WTC11 (cell line): ENCODE measurements around the gene MEP1B. TPM values are rescaled to one million over a fixed set of nuclear protein-coding genes. Genes with fewer than 3 reads are reported as not detected.

Source experiments
- ATAC-seq: fragments of 200-7000 bp; cut with Tn5 transposase; 2 replicates; pipeline ENCODE4 v1.10.0; 2021; ENCODE audit warnings: mild to moderate bottlenecking, moderate library complexity
- Bru-seq: library from RNA; stranded (reverse); fragments of 400-500 nt; gene quantifications from one replicate; lab custom pipeline; 2021; lab: Mats Ljungman, UMichigan
- CTCF ChIA-PET: fragments of 300-600 bp; sonication (Branson Sonifier 250); formaldehyde crosslinking; loops from one replicate; lab custom pipeline; 2021; ENCODE audit warnings: antibody characterized with exemption; lab: Charles Lee
- POLR2A ChIA-PET: fragments of 350-600 bp; sonication (Branson Sonifier 250); formaldehyde crosslinking; loops from one replicate; lab custom pipeline; 2021; ENCODE audit warnings: antibody characterized with exemption; lab: Charles Lee
- DNase-seq: peaks from one replicate; pipeline ENCODE4 v3.0.0; 2021; ENCODE audit warnings: low spot score
- H3K27ac Mint-ChIP-seq: 2 replicates; pipeline ENCODE4 v1.8.0; 2021; ENCODE audit warnings: mixed read lengths
- H3K27me3 Mint-ChIP-seq: 2 replicates; pipeline ENCODE4 v1.8.0; 2021; ENCODE audit warnings: low read depth, mild to moderate bottlenecking, moderate library complexity, mixed read lengths
- H3K36me3 Mint-ChIP-seq: 2 replicates; pipeline ENCODE4 v1.8.0; 2021; ENCODE audit warnings: mixed read lengths
- H3K4me1 Mint-ChIP-seq: 2 replicates; pipeline ENCODE4 v1.8.0; 2022; ENCODE audit warnings: mixed read lengths
- H3K4me3 Mint-ChIP-seq: 2 replicates; pipeline ENCODE4 v1.8.0; 2021; ENCODE audit warnings: mild to moderate bottlenecking, moderate library complexity, mixed read lengths
- H3K9me3 Mint-ChIP-seq: 2 replicates; pipeline ENCODE4 v1.8.0; 2021; ENCODE audit warnings: mixed read lengths
- ELF4 ChIP-seq: sonication (generic); formaldehyde crosslinking; IDR thresholded peaks from 2 replicates; pipeline ENCODE4 v1.8.1; 2022; ENCODE audit warnings: low read depth, mild to moderate bottlenecking, moderate library complexity, missing genetic modification reagents
- EMX1 ChIP-seq: fragments of 250-450 bp; sonication (Bioruptor Pico); IDR thresholded peaks from 2 replicates; pipeline ENCODE4 v1.8.0; 2021; ENCODE audit warnings: mild to moderate bottlenecking
- GABPB1 ChIP-seq: sonication (generic); formaldehyde crosslinking; IDR thresholded peaks from 2 replicates; pipeline ENCODE4 v1.8.1; 2023; ENCODE audit warnings: mild to moderate bottlenecking, missing genetic modification reagents
- NFYB ChIP-seq: sonication (generic); formaldehyde crosslinking; conservative IDR thresholded peaks from 2 replicates; pipeline ENCODE4 v1.8.0; 2022; ENCODE audit warnings: low read depth, missing genetic modification reagents
- SOX15 ChIP-seq: fragments of 250-450 bp; sonication (Bioruptor Pico); IDR thresholded peaks from 2 replicates; pipeline ENCODE4 v1.9.0; 2021; ENCODE audit warnings: mild to moderate bottlenecking
- ZNF121 ChIP-seq: sonication (generic); formaldehyde crosslinking; IDR thresholded peaks from 2 replicates; pipeline ENCODE4 v1.8.0; 2023; ENCODE audit warnings: missing genetic modification reagents
- ZNF317 ChIP-seq: sonication (generic); formaldehyde crosslinking; IDR thresholded peaks from 2 replicates; pipeline ENCODE4 v1.8.1; 2023; ENCODE audit warnings: low read depth, mild to moderate bottlenecking, moderate library complexity, missing genetic modification reagents, borderline replicate concordance
- ZNF671 ChIP-seq: fragments of 250-450 bp; sonication (Bioruptor Pico); IDR thresholded peaks from 2 replicates; pipeline ENCODE4 v1.8.0; 2021; ENCODE audit warnings: mild to moderate bottlenecking
- long read RNA-seq, 3 experiments: library from RNA in 1 of 3; library from capped mRNA in 1 of 3; library from polyadenylated mRNA in 1 of 3; unstranded in 2 of 3; stranded (forward) in 1 of 3; transcript quantifications; one replicate each; pipeline ENCODE4 v2.0.0, GENCODE V29; 2021
- total RNA-seq: library from RNA; stranded (reverse); gene quantifications from 3 replicates; pipeline ENCODE4 v1.2.3, GENCODE V29; 2021
- TF ChIP-seq, protein P1 (sequence below): sonication (generic); formaldehyde crosslinking; IDR thresholded peaks from 2 replicates; pipeline ENCODE4 v1.8.0; 2023; ENCODE audit warnings: mild to moderate bottlenecking, missing genetic modification reagents
- TF ChIP-seq, protein P2 (sequence below): fragments of 200-600 bp; IDR thresholded peaks from 2 replicates; pipeline ENCODE4 v1.8.0; 2022; ENCODE audit warnings: antibody characterized with exemption
- TF ChIP-seq, protein P3 (sequence below): sonication (generic); formaldehyde crosslinking; IDR thresholded peaks from 2 replicates; pipeline ENCODE4 v1.8.0; 2022; ENCODE audit warnings: mild to moderate bottlenecking, missing genetic modification reagents
- TF ChIP-seq, protein P4 (sequence below): sonication (generic); formaldehyde crosslinking; IDR thresholded peaks from 2 replicates; pipeline ENCODE4 v1.8.1; 2022; ENCODE audit warnings: low read depth, missing genetic modification reagents, borderline replicate concordance
- TF ChIP-seq, protein P5 (sequence below): fragments of 250-450 bp; sonication (Bioruptor Pico); IDR thresholded peaks from 2 replicates; pipeline ENCODE4 v1.9.0; 2021; ENCODE audit warnings: mild to moderate bottlenecking
- TF ChIP-seq, protein P6 (sequence below): fragments of 250-450 bp; sonication (Bioruptor Pico); IDR thresholded peaks from 2 replicates; pipeline ENCODE4 v1.9.0; 2021; ENCODE audit warnings: mild to moderate bottlenecking, borderline replicate concordance

MEP1B gene
- 0.07 TPM in 1 of 3 replicates, not detected in the others for total RNA-seq
- Bru-seq, nascent RNA, result percentile 8 among the genes with signal in this experiment
- long read RNA-seq, experiment 1, result 0 reads
- long read RNA-seq, experiment 2, result 0 reads
- long read RNA-seq, experiment 3, result 0 reads

DNA sequence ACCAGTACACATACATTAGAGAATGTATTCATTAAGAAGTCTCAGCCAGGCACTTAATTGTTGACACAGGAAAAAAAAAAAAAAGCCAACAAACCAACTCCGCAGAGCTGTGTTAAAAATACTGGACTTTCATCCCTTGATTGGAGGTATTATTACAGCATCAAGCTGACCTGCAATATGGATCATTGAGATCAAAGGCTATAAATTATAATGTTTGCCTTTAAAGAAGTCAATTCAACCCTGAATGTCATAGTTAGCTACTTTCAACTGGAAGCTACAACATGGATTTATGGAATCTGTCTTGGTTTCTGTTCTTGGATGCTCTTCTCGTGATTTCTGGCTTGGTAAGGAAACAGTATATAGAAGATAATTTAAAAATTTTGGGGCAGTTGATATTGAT is at the start of gene MEP1B:
Gene MEP1B (plus strand): TSS at position 250 of the 400 bp plus-strand sequence. CDS start 32 bp downstream, at position 282.
- no peaks in the 10 kb centered on the region for H3K27me3 Mint-ChIP-seq
- CTCF ChIA-PET, result no interaction called here
- H3K4me1 Mint-ChIP-seq, result no peaks in the 10 kb centered on the region
- no peak for ATAC-seq
- POLR2A ChIA-PET, result no interaction called here
- no peaks in the 10 kb centered on the region for H3K36me3 Mint-ChIP-seq
- H3K27ac Mint-ChIP-seq, result no peak within 1 kb of the TSS
- H3K4me3 Mint-ChIP-seq, result no peak within 1 kb of the TSS
- H3K9me3 Mint-ChIP-seq, result peaks cover 11% of the 10 kb centered on the region
- TF ChIP-seq EMX1 (CRISPR knock-in tag) (no peak), GABPB1 (CRISPR knock-in tag) (no peak), NFYB (CRISPR knock-in tag) (no peak), ZNF671 (CRISPR knock-in tag) (no peak), ELF4 (CRISPR knock-in tag) (no peak), ZNF317 (CRISPR knock-in tag) (no peak), SOX15 (no peak), ZNF121 (CRISPR knock-in tag) (no peak)
- TF ChIP-seq, protein P1, sequence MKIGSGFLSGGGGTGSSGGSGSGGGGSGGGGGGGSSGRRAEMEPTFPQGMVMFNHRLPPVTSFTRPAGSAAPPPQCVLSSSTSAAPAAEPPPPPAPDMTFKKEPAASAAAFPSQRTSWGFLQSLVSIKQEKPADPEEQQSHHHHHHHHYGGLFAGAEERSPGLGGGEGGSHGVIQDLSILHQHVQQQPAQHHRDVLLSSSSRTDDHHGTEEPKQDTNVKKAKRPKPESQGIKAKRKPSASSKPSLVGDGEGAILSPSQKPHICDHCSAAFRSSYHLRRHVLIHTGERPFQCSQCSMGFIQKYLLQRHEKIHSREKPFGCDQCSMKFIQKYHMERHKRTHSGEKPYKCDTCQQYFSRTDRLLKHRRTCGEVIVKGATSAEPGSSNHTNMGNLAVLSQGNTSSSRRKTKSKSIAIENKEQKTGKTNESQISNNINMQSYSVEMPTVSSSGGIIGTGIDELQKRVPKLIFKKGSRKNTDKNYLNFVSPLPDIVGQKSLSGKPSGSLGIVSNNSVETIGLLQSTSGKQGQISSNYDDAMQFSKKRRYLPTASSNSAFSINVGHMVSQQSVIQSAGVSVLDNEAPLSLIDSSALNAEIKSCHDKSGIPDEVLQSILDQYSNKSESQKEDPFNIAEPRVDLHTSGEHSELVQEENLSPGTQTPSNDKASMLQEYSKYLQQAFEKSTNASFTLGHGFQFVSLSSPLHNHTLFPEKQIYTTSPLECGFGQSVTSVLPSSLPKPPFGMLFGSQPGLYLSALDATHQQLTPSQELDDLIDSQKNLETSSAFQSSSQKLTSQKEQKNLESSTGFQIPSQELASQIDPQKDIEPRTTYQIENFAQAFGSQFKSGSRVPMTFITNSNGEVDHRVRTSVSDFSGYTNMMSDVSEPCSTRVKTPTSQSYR (CRISPR knock-in tag), result no peak
- TF ChIP-seq, protein P2, sequence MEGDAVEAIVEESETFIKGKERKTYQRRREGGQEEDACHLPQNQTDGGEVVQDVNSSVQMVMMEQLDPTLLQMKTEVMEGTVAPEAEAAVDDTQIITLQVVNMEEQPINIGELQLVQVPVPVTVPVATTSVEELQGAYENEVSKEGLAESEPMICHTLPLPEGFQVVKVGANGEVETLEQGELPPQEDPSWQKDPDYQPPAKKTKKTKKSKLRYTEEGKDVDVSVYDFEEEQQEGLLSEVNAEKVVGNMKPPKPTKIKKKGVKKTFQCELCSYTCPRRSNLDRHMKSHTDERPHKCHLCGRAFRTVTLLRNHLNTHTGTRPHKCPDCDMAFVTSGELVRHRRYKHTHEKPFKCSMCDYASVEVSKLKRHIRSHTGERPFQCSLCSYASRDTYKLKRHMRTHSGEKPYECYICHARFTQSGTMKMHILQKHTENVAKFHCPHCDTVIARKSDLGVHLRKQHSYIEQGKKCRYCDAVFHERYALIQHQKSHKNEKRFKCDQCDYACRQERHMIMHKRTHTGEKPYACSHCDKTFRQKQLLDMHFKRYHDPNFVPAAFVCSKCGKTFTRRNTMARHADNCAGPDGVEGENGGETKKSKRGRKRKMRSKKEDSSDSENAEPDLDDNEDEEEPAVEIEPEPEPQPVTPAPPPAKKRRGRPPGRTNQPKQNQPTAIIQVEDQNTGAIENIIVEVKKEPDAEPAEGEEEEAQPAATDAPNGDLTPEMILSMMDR, result no peak
- TF ChIP-seq, protein P3, sequence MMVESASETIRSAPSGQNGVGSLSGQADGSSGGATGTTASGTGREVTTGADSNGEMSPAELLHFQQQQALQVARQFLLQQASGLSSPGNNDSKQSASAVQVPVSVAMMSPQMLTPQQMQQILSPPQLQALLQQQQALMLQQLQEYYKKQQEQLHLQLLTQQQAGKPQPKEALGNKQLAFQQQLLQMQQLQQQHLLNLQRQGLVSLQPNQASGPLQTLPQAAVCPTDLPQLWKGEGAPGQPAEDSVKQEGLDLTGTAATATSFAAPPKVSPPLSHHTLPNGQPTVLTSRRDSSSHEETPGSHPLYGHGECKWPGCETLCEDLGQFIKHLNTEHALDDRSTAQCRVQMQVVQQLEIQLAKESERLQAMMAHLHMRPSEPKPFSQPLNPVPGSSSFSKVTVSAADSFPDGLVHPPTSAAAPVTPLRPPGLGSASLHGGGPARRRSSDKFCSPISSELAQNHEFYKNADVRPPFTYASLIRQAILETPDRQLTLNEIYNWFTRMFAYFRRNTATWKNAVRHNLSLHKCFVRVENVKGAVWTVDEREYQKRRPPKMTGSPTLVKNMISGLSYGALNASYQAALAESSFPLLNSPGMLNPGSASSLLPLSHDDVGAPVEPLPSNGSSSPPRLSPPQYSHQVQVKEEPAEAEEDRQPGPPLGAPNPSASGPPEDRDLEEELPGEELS (CRISPR knock-in tag), result no peak
- TF ChIP-seq, protein P4, sequence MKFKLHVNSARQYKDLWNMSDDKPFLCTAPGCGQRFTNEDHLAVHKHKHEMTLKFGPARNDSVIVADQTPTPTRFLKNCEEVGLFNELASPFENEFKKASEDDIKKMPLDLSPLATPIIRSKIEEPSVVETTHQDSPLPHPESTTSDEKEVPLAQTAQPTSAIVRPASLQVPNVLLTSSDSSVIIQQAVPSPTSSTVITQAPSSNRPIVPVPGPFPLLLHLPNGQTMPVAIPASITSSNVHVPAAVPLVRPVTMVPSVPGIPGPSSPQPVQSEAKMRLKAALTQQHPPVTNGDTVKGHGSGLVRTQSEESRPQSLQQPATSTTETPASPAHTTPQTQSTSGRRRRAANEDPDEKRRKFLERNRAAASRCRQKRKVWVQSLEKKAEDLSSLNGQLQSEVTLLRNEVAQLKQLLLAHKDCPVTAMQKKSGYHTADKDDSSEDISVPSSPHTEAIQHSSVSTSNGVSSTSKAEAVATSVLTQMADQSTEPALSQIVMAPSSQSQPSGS, result no peak
- TF ChIP-seq, protein P5, sequence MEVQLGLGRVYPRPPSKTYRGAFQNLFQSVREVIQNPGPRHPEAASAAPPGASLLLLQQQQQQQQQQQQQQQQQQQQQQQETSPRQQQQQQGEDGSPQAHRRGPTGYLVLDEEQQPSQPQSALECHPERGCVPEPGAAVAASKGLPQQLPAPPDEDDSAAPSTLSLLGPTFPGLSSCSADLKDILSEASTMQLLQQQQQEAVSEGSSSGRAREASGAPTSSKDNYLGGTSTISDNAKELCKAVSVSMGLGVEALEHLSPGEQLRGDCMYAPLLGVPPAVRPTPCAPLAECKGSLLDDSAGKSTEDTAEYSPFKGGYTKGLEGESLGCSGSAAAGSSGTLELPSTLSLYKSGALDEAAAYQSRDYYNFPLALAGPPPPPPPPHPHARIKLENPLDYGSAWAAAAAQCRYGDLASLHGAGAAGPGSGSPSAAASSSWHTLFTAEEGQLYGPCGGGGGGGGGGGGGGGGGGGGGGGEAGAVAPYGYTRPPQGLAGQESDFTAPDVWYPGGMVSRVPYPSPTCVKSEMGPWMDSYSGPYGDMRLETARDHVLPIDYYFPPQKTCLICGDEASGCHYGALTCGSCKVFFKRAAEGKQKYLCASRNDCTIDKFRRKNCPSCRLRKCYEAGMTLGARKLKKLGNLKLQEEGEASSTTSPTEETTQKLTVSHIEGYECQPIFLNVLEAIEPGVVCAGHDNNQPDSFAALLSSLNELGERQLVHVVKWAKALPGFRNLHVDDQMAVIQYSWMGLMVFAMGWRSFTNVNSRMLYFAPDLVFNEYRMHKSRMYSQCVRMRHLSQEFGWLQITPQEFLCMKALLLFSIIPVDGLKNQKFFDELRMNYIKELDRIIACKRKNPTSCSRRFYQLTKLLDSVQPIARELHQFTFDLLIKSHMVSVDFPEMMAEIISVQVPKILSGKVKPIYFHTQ (CRISPR knock-in tag), result no peak
- TF ChIP-seq, protein P6, sequence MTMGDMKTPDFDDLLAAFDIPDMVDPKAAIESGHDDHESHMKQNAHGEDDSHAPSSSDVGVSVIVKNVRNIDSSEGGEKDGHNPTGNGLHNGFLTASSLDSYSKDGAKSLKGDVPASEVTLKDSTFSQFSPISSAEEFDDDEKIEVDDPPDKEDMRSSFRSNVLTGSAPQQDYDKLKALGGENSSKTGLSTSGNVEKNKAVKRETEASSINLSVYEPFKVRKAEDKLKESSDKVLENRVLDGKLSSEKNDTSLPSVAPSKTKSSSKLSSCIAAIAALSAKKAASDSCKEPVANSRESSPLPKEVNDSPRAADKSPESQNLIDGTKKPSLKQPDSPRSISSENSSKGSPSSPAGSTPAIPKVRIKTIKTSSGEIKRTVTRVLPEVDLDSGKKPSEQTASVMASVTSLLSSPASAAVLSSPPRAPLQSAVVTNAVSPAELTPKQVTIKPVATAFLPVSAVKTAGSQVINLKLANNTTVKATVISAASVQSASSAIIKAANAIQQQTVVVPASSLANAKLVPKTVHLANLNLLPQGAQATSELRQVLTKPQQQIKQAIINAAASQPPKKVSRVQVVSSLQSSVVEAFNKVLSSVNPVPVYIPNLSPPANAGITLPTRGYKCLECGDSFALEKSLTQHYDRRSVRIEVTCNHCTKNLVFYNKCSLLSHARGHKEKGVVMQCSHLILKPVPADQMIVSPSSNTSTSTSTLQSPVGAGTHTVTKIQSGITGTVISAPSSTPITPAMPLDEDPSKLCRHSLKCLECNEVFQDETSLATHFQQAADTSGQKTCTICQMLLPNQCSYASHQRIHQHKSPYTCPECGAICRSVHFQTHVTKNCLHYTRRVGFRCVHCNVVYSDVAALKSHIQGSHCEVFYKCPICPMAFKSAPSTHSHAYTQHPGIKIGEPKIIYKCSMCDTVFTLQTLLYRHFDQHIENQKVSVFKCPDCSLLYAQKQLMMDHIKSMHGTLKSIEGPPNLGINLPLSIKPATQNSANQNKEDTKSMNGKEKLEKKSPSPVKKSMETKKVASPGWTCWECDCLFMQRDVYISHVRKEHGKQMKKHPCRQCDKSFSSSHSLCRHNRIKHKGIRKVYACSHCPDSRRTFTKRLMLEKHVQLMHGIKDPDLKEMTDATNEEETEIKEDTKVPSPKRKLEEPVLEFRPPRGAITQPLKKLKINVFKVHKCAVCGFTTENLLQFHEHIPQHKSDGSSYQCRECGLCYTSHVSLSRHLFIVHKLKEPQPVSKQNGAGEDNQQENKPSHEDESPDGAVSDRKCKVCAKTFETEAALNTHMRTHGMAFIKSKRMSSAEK (CRISPR knock-in tag), result no peak
- no peak for DNase-seq
